Ramos (cell line): ENCODE data around the gene ZDHHC19.
"Not testable (repeated sequence)": the region's sequence is repeated elsewhere in the genome, so short reads cannot be mapped to it uniquely, and the experiment has no call there.

ENCODE experiments used
- in situ Hi-C: fragments of 300-500 bp; cut with MboI; formaldehyde crosslinking; loops from one replicate; pipeline ENCODE4 v1.14.3; 2022; ENCODE audit warnings: low sequenced_read_pairs; ENCODE audit not compliant: unreplicated experiment

The ZDHHC19 gene

DNA sequence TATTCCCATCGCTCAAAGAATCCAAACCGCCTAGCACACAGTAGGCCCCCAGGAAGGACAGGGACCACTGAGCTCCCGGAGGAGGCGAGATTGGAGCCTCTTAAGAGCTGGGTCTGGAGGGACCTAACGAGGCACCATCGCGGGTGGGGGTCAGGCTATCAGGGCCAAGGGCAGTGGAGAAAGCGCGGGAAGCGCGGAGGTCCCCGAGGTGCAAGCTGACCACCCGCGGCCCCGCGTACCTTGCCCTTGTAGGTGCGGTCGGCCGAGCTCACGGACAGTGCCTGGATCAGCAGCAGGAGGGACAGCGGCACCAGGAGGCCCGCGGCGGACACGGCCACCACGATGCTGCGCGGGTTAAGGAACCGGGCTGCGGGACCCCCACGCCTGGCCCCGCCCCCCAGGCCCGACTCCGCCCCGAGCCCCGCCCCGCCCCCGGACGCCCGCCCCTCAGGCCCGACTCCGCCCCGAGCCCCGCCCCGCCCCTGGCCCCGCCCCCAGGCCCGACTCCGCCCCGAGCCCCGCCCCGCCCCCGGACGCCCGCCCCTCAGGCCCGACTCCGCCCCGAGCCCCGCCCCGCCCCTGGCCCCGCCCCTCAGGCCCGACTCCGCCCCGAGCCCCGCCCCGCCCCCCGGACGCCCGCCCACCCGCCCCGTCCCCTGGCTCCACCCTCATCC is 3.9 kb downstream of the ZDHHC19 start:
- in situ Hi-C loops: no loop called here

DNA sequence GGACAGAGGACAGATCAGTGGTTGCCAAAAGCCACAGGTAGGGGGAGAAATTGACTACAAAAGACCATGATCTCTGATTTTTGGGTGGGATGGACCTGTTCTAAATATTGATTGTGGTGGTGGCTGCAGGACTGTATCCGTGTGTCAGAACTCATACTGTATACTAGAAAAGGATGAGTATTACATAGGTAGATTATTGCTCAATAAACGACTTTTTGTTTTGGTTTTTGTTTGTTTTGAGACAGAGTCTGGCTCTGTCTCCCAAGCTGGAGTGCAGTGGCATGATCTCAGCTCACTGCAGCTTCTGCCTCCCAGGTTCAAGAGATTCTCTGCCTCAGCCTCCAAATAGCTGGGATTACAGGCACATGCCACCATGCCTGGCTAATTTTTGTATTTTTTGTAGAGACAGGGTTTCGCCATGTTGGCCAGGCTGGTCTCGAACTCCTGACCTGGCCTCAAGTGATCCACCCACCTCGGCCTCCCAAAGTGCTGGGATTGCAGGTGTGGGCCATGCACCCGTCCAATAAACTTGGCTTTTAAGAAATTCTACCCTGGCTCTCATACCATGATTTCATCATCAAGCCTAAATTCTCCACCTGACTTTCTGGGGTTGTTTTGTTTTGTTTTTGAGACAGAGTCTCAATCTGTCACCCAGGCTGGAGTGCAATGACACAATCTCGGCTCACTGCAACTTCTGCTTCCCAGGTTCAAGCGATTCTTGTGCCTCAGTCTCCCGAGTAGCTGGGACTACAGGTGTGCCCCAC is 5.6 kb downstream of the ZDHHC19 start:
- in situ Hi-C loops: not testable (repeated sequence)

DNA sequence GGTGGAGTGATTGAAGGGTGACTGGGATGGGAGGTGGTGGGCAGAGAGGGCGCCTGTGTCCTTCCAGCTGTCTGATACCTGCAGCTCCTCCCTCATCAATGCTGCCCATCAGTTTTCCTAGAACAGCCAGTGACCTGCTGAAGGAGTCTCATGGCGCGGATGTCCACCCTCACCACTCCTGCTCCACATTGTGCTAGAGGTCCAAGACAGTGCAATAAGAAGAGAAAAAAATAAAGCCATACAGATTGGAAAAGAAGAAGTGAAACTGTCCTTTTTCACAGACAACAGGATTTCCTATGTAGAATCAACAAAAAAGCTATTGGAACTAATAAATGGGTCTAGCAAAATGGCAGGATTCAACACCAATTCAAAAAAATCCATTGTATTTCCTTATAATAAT is 7.4 kb downstream of the ZDHHC19 start:
- in situ Hi-C loops: no loop called here

GRCh38 chr3:196202516-196202970 is 8.7 kb downstream of the ZDHHC19 start:
- in situ Hi-C loops: no loop called here

DNA sequence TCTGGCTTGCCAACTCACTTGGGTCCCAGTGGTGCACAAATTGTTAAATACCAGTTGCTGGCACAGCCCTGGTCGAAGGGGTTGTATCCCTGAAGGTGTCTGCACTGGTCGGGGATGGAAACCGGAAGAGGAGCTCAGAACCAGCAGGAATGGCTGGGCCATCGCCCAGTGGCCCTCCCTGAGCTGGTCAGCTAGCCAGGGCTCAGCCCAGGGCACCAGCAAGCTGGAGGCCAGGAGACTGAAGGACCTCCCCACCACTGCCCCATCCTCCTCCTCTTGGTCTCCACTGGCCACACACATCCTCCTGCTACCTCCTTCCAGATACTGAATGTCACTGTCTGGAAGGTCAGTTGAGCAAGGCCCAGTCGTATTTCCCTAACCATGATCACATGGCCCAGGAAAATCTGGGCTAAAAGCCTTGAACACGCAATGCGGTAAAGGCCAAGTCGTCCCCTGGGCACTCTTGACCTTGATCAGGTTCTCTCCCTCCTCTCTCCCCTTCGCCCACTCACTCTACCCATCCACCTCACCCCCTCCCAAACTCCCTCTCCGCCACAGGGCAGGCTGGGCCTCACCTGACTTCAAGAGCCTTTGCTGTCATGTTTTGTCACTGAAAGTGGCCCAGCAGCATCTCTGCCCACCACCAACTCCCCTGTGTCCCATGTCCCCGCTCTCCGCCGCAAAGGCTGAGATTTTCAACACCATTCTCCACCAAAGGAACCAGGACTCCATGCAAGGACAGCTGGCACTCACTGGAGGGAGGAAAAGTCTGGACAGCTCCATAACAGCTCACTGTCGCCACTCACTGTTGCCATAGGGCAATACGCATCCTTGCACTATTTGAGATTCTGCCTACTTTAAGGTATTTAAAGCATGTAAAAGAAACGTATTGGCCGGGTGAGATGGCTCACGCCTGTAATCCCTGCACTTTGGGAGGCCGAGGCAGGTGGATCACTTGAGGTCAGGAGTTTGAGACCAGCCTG is 12.1 kb downstream of the ZDHHC19 start:
- in situ Hi-C loops: no loop called here

- in situ Hi-C loops: no loop called here
Observed at GRCh38 chr3:196198081-196198675, 13.0 kb downstream of the ZDHHC19 start.

- in situ Hi-C loops: no loop called here
Observed at GRCh38 chr3:196197524-196197923, 13.7 kb downstream of the ZDHHC19 start.

- in situ Hi-C loops: no loop called here
Observed at GRCh38 chr3:196195664-196196265, 15.4 kb downstream of the ZDHHC19 start.

GRCh38 chr3:196194542-196194915 is 16.7 kb downstream of the ZDHHC19 start:
- in situ Hi-C loops: loop anchor here (5.0 kb wide), 1 partner anchor 172 kb away; no protein-coding TSS in a partner anchor

DNA sequence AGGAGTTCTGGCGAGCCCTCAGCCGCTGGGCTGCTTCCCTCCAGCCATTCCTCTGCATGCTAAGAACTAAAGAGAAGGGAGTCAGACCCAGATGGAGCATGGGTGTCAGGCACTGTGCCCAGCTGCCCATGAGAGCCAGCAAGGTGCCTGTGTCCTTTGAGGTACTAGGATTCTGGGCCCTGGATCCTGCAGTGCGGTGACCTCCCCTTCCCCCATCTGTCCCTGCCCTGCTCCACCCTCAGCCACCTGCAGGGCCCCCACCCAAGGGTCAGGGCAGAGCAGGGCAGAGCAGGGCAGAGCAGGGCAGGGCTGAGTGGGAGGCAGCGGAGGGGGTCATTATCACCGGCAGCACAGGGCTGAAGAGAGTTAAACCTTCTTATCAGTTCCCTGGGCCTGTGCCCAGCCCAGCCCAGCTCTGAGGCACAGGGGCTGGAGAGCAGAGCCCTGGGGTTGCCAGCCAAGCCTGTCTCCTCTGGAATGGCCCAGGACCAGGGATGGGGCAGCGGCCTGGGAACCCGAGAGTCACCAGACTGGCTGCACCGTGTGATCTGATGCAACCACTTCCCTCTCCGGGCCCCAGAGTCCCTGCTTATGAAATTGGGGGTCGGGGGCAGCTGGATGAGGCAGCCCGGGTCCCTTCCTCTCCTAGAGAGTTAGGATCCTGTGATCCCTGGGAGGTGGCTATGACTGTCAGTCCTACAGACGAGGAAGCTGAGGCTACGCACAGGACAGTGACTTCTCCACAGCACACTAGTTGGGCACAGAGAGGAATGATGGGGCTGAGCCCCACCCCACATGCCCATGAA is 17.3 kb downstream of the ZDHHC19 start:
- in situ Hi-C loops: loop anchor here (5.0 kb wide), 1 partner anchor 172 kb away; no protein-coding TSS in a partner anchor

DNA sequence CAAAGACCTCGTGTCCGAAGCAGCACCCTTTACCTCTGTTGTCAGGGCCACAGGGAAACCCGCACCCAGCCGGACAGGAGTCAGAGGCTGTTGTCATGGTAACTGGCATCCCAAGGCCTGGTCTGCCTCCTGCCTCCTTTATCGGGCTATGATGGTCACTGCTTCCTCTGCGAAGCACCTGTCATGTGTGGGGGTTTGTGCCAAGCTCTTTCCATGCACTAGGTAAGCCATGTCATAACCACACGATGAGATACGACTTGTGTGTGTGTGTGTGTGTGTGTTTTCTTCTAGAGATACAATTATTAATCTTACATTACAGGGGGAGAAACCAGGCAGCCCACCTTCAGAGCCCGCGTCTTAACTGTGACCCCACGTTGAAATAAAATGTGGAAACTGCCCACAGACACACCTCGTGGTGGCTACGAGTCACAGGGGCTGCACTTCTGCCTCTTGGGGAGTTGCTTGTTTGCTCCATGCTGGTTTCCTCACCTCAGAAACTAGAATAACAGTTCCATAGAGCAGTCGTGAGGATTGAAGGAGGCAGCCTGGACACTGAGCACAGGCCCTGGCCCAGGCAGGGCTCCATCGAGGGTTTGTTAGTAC is 18.0 kb downstream of the ZDHHC19 start:
- in situ Hi-C loops: loop anchor here (5.0 kb wide), 1 partner anchor 171 kb away; no protein-coding TSS in a partner anchor

DNA sequence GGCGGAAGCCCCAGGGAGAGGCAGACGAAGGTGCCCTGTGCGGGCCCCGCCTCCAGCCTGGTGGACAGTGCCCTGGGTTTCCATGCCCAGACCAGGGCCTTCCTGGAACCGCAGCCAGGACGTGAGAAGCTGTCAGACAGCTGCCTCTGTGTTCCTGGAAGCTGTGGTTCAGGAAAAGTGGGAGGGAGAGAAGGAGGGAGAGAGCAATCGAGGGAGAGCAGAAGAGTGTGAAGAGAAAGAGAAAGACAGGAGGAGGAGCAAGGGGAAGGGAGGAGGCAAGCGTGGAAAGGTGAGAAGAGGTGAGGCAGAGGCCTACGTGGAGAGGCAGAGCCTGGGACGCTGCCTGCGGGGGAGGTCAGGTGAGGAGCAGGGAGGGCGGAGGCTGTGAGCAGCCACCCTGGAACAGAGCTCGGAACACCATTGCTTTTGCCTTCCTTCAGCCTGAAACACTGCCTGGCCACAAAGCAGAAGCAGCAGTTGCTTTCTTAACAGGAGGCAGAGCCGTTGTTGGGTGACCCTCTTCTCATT is 18.6 kb downstream of the ZDHHC19 start:
- in situ Hi-C loops: loop anchor here (5.0 kb wide), 1 partner anchor 170 kb away; no protein-coding TSS in a partner anchor

GRCh38 chr3:196192036-196192523 is 19.1 kb downstream of the ZDHHC19 start:
- in situ Hi-C loops: loop anchor here (5.0 kb wide), 1 partner anchor 170 kb away; no protein-coding TSS in a partner anchor

DNA sequence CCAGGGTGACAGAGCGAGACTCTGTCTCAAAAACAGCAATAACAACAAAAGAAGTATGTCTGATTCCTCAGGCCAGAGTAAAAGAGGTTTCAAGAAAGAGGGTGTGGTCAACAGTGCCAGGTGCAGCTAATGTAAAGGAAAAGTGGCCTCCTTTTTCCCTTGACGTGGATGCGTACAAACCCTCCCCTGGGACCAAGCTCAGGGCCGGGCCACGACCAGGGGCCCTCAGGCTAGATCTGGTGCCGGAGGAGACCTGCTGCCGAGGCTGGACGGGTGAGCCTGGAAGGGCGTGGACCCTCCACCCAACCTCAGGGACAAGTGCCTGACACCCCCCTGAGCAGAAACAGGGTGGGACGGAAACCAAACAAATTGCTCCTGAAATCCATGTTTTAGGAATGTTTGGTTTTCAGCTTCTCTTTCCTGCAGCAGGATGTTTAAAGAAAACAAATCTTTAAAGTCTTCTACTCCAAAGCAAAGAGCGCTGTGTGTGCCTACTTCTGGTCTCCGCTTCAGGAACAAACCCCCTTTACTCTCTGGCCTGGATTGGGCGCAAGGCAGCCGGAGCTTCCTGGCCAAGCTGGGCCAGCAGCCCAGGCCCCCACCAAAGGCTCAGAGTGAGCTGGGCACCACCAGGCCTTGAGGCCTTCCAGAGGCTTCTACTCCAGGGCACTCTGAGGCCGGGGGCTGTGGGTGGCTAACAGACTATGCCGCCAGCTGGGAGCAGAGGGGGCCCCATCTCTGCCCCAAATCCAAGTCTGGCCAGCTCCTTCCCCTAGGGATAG is 21.4 kb downstream of the ZDHHC19 start:
- in situ Hi-C loops: loop anchor here (5.0 kb wide), 2 partner anchors 117 to 167 kb away; no protein-coding TSS in a partner anchor

DNA sequence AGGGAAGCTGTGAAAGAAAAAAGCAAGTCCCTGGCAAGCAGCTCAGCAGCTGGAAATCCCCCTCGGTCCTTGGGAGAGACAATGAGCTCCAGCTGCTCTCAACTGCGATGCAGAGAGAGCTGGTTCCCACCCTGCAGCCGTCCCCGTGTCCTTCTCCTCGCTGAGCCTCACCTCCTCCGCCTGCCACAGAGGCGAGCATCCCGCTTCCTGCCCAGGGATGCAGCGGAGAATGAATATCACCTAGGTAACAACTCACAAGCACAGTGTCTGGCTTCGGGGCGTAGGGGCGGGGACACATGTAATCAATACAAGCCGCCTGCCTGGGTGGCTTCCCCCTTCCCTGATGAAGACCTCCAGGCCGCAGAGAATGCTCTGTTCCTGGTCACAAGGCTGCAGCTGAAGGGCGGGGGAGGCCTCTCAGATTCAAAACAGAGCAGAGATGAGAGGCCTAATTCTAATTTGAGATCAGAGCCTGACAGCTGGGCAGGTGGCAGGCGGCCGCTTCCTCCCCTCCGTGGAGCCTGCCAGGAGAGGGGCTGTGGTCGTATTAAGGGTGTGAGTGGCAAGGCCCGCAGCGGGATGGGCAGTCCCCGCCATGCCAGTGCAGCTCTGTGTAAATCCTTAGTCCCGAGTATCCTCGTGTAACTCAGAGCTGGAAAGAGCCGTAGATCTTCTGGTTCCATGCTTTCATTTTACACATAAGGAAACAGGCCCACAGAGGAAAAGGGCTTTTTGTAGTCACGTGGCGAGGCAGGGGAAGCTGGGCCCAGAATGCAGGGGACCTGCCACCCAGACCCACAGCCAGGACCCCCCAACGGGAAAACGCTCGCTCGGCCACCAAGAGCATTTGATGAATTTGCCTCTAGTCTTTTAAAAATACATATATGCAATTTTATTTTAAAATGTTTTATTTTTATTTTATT is 24.3 kb downstream of the ZDHHC19 start:
- in situ Hi-C loops: loop anchor here (5.0 kb wide), 1 partner anchor 115 kb away; no protein-coding TSS in a partner anchor

- in situ Hi-C loops: loop anchor here (5.0 kb wide), 1 partner anchor 113 kb away; no protein-coding TSS in a partner anchor
Observed at GRCh38 chr3:196184881-196185280, 26.3 kb downstream of the ZDHHC19 start.
